Activated CD8-positive, alpha-beta memory T cell treated with anti-CD3 and anti-CD28 coated beads for 36 hours (primary cell): ENCODE measurements around the gene HOXB1. TPM values are rescaled to one million over a fixed set of nuclear protein-coding genes. Genes with fewer than 3 reads are reported as not detected.

Experiments
- CTCF ChIA-PET: fragments of 350-600 bp; sonication (Branson Sonifier 250); formaldehyde crosslinking; loops from one replicate; lab custom pipeline; 2021; ENCODE audit warnings: antibody characterized with exemption; lab: Charles Lee
- POLR2A ChIA-PET: fragments of 350-600 bp; sonication (Branson Sonifier 250); formaldehyde crosslinking; loops from one replicate; lab custom pipeline; 2021; ENCODE audit warnings: antibody characterized with exemption; lab: Charles Lee
- total RNA-seq, 2 experiments: library from RNA; stranded (reverse); gene quantifications; one replicate each; pipeline ENCODE4 v1.2.3, GENCODE V29; 2021

Gene HOXB1
- total RNA-seq, 2 experiments from 2014 or later, result not detected

GRCh38 chr17:48556576-48557401, 26.0 kb upstream of the HOXB1 start:
- ChIA-PET CTCF (interaction anchor here (0.7 to 1.0 kb wide), 3 partner anchors 20 to 204 kb away, joined by 3 to 5 read pairs (median 4); no protein-coding TSS in a partner anchor), POLR2A (interaction anchor here (0.5 kb wide), 3 partner anchors 10 to 527 kb away, joined by 3 to 6 read pairs (median 3); no protein-coding TSS in a partner anchor)

GRCh38 chr17:48556229-48556575, 25.4 kb upstream of the HOXB1 start:
- ChIA-PET CTCF (interaction anchor here (0.7 to 1.0 kb wide), 3 partner anchors 20 to 203 kb away, joined by 3 to 5 read pairs (median 4); no protein-coding TSS in a partner anchor), POLR2A (interaction anchor here (0.5 to 0.7 kb wide), 2 partner anchors 24 to 432 kb away, joined by 4 to 6 read pairs; no protein-coding TSS in a partner anchor)

GRCh38 chr17:48555258-48556228, 24.7 kb upstream of the HOXB1 start:
- CTCF ChIA-PET, result interaction anchor here (0.7 to 0.9 kb wide), 2 partner anchors 32 to 223 kb away, joined by 3 read pairs; no protein-coding TSS in a partner anchor
- POLR2A ChIA-PET, result interaction anchor here (0.5 to 0.7 kb wide), 2 partner anchors 24 to 431 kb away, joined by 4 to 6 read pairs; no protein-coding TSS in a partner anchor

GRCh38 chr17:48554412-48555257, 23.8 kb upstream of the HOXB1 start:
- ChIA-PET POLR2A (no interaction called here), CTCF (interaction anchor here (0.9 kb wide), 1 partner anchor 222 kb away, joined by 3 read pairs; no protein-coding TSS in a partner anchor)

- POLR2A ChIA-PET, result no interaction called here
- CTCF ChIA-PET, result no interaction called here
Measured at GRCh38 chr17:48553826-48554225, 23.0 kb upstream of the HOXB1 start.

- ChIA-PET POLR2A (no interaction called here), CTCF (no interaction called here)
Measured at GRCh38 chr17:48553190-48553547, 22.4 kb upstream of the HOXB1 start.

- CTCF ChIA-PET, result interaction anchor here (0.6 to 1.1 kb wide), 2 partner anchors 11 to 135 kb away, joined by 3 read pairs; no protein-coding TSS in a partner anchor
Measured at GRCh38 chr17:48552466-48553189, 21.8 kb upstream of the HOXB1 start.

GRCh38 chr17:48551596-48552465, 21.0 kb upstream of the HOXB1 start:
- POLR2A ChIA-PET, result no interaction called here
- CTCF ChIA-PET, result interaction anchor here (0.6 to 1.1 kb wide), 2 partner anchors 10 to 135 kb away, joined by 3 read pairs; no protein-coding TSS in a partner anchor

More at GRCh38 chr17:48552466-48553189, 21.8 kb upstream of the HOXB1 start:
- POLR2A ChIA-PET, result no interaction called here

- POLR2A ChIA-PET, result no interaction called here
- CTCF ChIA-PET, result interaction anchor here (1.1 kb wide), 1 partner anchor 10 kb away, joined by 3 read pairs; no protein-coding TSS in a partner anchor
Measured at GRCh38 chr17:48551214-48551555, 20.4 kb upstream of the HOXB1 start.

- CTCF ChIA-PET, result no interaction called here
- POLR2A ChIA-PET, result no interaction called here
Measured at GRCh38 chr17:48550502-48551213, 19.8 kb upstream of the HOXB1 start.

GRCh38 chr17:48549914-48550501, 19.2 kb upstream of the HOXB1 start:
- CTCF ChIA-PET, result no interaction called here
- POLR2A ChIA-PET, result no interaction called here

- ChIA-PET POLR2A (no interaction called here), CTCF (interaction anchor here (1.0 kb wide), 1 partner anchor 38 kb away, joined by 3 read pairs; no protein-coding TSS in a partner anchor)
Measured at GRCh38 chr17:48549281-48549630, 18.4 kb upstream of the HOXB1 start.

GRCh38 chr17:48548523-48549280, 17.9 kb upstream of the HOXB1 start:
- CTCF ChIA-PET, result interaction anchor here (1.0 kb wide), 1 partner anchor 39 kb away, joined by 3 read pairs; no protein-coding TSS in a partner anchor
- POLR2A ChIA-PET, result no interaction called here

- ChIA-PET CTCF (no interaction called here), POLR2A (no interaction called here)
Measured at GRCh38 chr17:48547808-48548522, 17.2 kb upstream of the HOXB1 start.
